ENCODE results near the gene IRGC. TPM values are rescaled to one million over a fixed set of nuclear protein-coding genes. Genes with fewer than 3 reads are reported as not detected.

Gene IRGC
- total RNA-seq, 2 donors from 2014 or later: not detected

DNA sequence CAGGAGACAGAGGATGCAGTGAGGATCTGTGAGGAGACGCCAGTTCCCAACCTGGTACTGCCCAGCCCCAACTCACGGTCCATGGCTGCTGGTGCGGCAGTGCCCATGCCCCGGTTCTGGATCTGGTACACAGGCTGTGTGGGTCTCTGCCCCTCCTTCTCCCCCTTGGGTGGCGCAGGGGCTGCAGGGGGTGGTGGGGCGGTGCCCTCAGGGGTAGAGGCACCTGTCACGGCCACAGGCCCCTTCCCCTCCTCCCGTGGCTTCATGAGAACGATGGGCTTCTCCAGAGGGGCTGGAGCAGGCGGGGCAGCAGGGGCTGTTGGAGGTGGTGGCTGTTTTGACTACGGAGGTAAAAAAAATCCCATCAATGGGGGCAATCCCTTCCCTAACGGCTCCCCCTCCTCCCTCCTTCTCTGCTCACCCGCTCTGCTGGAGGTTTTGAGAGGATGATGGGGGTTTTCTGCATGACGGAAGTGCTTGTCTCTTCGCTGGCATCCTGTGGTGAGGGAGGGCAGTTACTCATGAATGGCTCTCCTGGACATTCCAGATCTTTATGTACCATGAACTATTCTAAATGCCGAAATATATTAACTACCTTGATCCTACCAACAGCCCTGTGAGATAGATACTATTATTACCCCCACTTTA is 31.8 kb downstream of the IRGC start:
- no peak for DNase-seq (ENCODE audit: low spot score)
- Histone ChIP-seq H3K4me1 (peaks cover 0 to 8% of the 10 kb centered on the region in 2 donors), H3K27ac (no peak overlapping the region), H3K27me3 (no peaks in the 10 kb centered on the region), H3K9me3 (no peaks in the 10 kb centered on the region), H3K4me3 (no peak overlapping the region), H3K36me3 (peaks cover 78% of the 10 kb centered on the region)
- TF ChIP-seq, protein P1, sequence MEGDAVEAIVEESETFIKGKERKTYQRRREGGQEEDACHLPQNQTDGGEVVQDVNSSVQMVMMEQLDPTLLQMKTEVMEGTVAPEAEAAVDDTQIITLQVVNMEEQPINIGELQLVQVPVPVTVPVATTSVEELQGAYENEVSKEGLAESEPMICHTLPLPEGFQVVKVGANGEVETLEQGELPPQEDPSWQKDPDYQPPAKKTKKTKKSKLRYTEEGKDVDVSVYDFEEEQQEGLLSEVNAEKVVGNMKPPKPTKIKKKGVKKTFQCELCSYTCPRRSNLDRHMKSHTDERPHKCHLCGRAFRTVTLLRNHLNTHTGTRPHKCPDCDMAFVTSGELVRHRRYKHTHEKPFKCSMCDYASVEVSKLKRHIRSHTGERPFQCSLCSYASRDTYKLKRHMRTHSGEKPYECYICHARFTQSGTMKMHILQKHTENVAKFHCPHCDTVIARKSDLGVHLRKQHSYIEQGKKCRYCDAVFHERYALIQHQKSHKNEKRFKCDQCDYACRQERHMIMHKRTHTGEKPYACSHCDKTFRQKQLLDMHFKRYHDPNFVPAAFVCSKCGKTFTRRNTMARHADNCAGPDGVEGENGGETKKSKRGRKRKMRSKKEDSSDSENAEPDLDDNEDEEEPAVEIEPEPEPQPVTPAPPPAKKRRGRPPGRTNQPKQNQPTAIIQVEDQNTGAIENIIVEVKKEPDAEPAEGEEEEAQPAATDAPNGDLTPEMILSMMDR (IDR thresholded peaks at IDR 0.05): no peak

DNA sequence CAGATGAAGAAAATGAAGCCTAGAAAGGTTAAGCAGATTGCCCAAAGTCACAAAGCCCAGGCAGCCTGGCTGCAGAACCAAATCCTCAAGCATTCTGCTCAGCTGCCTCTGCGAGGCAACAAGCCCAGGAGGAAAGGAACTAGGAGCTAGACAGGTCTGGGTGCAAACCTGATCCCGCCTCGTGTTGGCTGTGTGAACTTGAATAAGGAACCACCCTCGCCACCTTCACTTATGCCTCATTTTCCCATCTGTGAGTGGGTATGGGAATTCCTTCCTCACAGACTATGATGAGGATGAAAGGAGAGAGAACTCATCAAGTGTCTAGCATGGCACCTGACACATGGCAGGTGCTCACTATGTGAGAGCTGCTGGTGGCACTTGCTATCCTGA is 32.3 kb downstream of the IRGC start:
- H3K36me3 ChIP-seq: peaks cover 73% of the 10 kb centered on the region
- no peak overlapping the region for H3K4me3 ChIP-seq
- TF ChIP-seq, protein P1 (IDR thresholded peaks at IDR 0.05): no peak
- peaks cover 0 to 12% of the 10 kb centered on the region in 2 donors for H3K4me1 ChIP-seq
- no peaks in the 10 kb centered on the region for H3K27me3 ChIP-seq
- DNase-seq (ENCODE audit: low spot score): no peak
- no peaks in the 10 kb centered on the region for H3K9me3 ChIP-seq
- H3K27ac ChIP-seq: no peak overlapping the region

DNA sequence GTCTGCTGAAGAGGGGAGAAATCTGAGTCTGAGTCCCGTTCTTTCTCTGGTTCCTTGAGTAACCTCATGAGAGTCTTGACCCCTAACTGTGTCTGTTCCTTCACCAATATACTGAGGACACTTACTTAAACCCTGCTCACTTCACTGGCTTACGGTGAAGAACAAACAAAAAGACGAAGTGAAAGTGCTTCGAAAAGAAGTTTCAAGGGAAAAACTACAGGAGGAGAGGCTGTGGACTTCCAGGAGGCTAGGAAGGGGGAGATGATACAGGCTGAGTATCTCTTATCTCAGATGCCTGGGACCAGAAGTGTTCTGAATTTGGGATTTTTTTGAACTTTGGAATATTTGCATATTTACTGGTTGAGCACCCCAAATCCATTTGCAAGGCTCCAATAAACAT is 32.8 kb downstream of the IRGC start:
- peaks cover 68% of the 10 kb centered on the region for H3K36me3 ChIP-seq
- TF ChIP-seq, protein P1 (IDR thresholded peaks at IDR 0.05): no peak
- H3K4me1 ChIP-seq: peaks cover 0 to 17% of the 10 kb centered on the region in 2 donors
- H3K9me3 ChIP-seq: no peaks in the 10 kb centered on the region
- no peak for DNase-seq (ENCODE audit: low spot score)
- H3K27me3 ChIP-seq: no peaks in the 10 kb centered on the region
- no peak overlapping the region for H3K27ac ChIP-seq
- H3K4me3 ChIP-seq: no peak overlapping the region

DNA sequence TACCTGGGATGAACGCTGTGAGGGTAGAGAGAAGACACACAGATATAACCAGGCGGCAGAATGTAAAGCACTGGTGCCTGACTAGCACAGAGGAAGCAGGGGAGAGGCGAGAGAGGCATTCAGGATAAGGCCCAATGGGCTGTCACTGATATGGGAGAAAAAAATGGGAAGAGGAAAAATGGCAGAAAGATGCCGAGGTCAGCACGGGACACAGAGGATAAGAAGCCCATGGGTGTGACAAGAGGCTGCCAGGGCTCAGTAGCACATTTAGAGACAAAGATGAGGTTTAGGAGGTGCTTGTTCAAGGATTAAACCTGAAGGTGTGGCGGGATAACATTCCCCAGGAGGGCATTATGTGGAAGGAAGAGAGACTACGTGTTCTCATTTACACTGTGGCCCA is 33.3 kb downstream of the IRGC start:
- Histone ChIP-seq H3K4me1 (peaks cover 0 to 21% of the 10 kb centered on the region in 2 donors), H3K9me3 (no peaks in the 10 kb centered on the region), H3K4me3 (no peak overlapping the region), H3K36me3 (peaks cover 64% of the 10 kb centered on the region), H3K27ac (no peak overlapping the region), H3K27me3 (no peaks in the 10 kb centered on the region)
- TF ChIP-seq, protein P1 (IDR thresholded peaks at IDR 0.05): no peak
- no peak for DNase-seq (ENCODE audit: low spot score)

GRCh38 chr19:43749898-43750297 is 34.0 kb downstream of the IRGC start:
- TF ChIP-seq, protein P1 (IDR thresholded peaks at IDR 0.05): no peak
- H3K9me3 ChIP-seq: no peaks in the 10 kb centered on the region
- DNase-seq (ENCODE audit: low spot score): no peak
- H3K36me3 ChIP-seq: peaks cover 56% of the 10 kb centered on the region
- H3K27me3 ChIP-seq: no peaks in the 10 kb centered on the region
- no peak overlapping the region for H3K27ac ChIP-seq
- peaks cover 0 to 21% of the 10 kb centered on the region in 2 donors for H3K4me1 ChIP-seq
- H3K4me3 ChIP-seq: no peak overlapping the region
